MM.1S (cell line): ENCODE measurements around the gene SPPL3.

Source experiments
- DNase-seq: peaks from one replicate; pipeline ENCODE4 v3.0.0-alpha.2; 2015
- H2AFZ ChIP-seq: fragments of 300-600 bp; sonication (generic); 2 replicates; pipeline ENCODE4 v1.6.0; 2016; ENCODE audit warnings: antibody characterized with exemption, low read length
- H3F3A ChIP-seq: fragments of 300-600 bp; sonication (generic); 2 replicates; pipeline ENCODE4 v1.6.1; 2016; ENCODE audit warnings: mild to moderate bottlenecking, antibody characterized with exemption, low read length, moderate library complexity, mixed read lengths; ENCODE audit not compliant: insufficient read depth
- H3K27ac ChIP-seq: fragments of 300-600 bp; sonication (generic); 2 replicates; pipeline ENCODE4 v1.5.1; 2016; ENCODE audit warnings: mild to moderate bottlenecking, low read length
- H3K27me3 ChIP-seq: fragments of 300-600 bp; sonication (generic); replicated peaks from 2 replicates; pipeline ENCODE4 v1.6.0; 2016; ENCODE audit warnings: low read length; ENCODE audit not compliant: insufficient read depth
- H3K36me3 ChIP-seq: fragments of 300-600 bp; sonication (generic); replicated peaks from 2 replicates; pipeline ENCODE4 v1.6.1; 2016; ENCODE audit warnings: mild to moderate bottlenecking, low read length, mixed read lengths; ENCODE audit not compliant: insufficient read depth
- H3K4me1 ChIP-seq: fragments of 300-600 bp; sonication (generic); 2 replicates; pipeline ENCODE4 v1.6.1; 2016; ENCODE audit warnings: low read length, mixed read lengths
- H3K4me2 ChIP-seq: fragments of 300-600 bp; sonication (generic); 2 replicates; pipeline ENCODE4 v1.6.0; 2016; ENCODE audit warnings: low read depth, low read length
- H3K4me3 ChIP-seq: fragments of 300-600 bp; sonication (generic); 2 replicates; pipeline ENCODE4 v1.5.1; 2016; ENCODE audit warnings: low read length, mixed read lengths
- H3K79me2 ChIP-seq: fragments of 300-600 bp; sonication (generic); 2 replicates; pipeline ENCODE4 v1.6.1; 2016; ENCODE audit warnings: mixed run types, low read length, mixed read lengths
- H3K9ac ChIP-seq: fragments of 300-600 bp; sonication (generic); 2 replicates; pipeline ENCODE4 v1.6.1; 2016; ENCODE audit warnings: low read length, mixed read lengths
- H3K9me2 ChIP-seq: fragments of 300-600 bp; sonication (generic); replicated peaks from 2 replicates; pipeline ENCODE4 v1.6.1; 2016; ENCODE audit warnings: mild to moderate bottlenecking, low read length, mixed read lengths; ENCODE audit not compliant: insufficient read depth
- H3K9me3 ChIP-seq: fragments of 300-600 bp; sonication (generic); replicated peaks from 2 replicates; pipeline ENCODE4 v1.6.1; 2016; ENCODE audit warnings: mild to moderate bottlenecking, low read length, mixed read lengths; ENCODE audit not compliant: insufficient read depth
- H4K20me1 ChIP-seq: fragments of 300-600 bp; sonication (generic); 2 replicates; pipeline ENCODE4 v1.6.1; 2016; ENCODE audit warnings: mild to moderate bottlenecking, low read length, moderate library complexity, mixed read lengths; ENCODE audit not compliant: insufficient read depth
- CTCF ChIP-seq: fragments of 300-600 bp; sonication (generic); IDR thresholded peaks from 2 replicates; pipeline ENCODE4 v1.5.1; 2016; ENCODE audit warnings: antibody characterized with exemption, low read length, mixed read lengths
- EZH2 ChIP-seq: fragments of 300-600 bp; sonication (generic); optimal IDR thresholded peaks from 2 replicates; pipeline ENCODE3; 2017; ENCODE audit warnings: low read depth, mild to moderate bottlenecking, antibody characterized with exemption, low read length, mixed read lengths
- EZH2phosphoT487 ChIP-seq: fragments of 300-600 bp; sonication (generic); IDR thresholded peaks from 2 replicates; pipeline ENCODE4 v1.6.1; 2018; ENCODE audit warnings: antibody characterized with exemption, low read length

SPPL3 gene

GRCh38 chr12:120892265-120892664 is 11.9 kb downstream of the SPPL3 start:
- no peaks in the 10 kb centered on the region for H3K4me1 ChIP-seq
- H3K27ac ChIP-seq: no peak overlapping the region
- TF ChIP-seq EZH2phosphoT487 (no peak), EZH2 (no peak), CTCF (no peak)
- H3K9me3 ChIP-seq: no peaks in the 10 kb centered on the region
- H3K9ac ChIP-seq: no peak overlapping the region
- H3K9me2 ChIP-seq: no peaks in the 10 kb centered on the region
- H3K27me3 ChIP-seq: no peaks in the 10 kb centered on the region
- peaks cover 85% of the 10 kb centered on the region for H3K79me2 ChIP-seq
- no peaks in the 10 kb centered on the region for H4K20me1 ChIP-seq
- DNase-seq: no peak
- no peaks in the 10 kb centered on the region for H3K36me3 ChIP-seq
- no peak overlapping the region for H2AFZ ChIP-seq
- no peak overlapping the region for H3K4me3 ChIP-seq
- H3F3A ChIP-seq: no peaks in the 10 kb centered on the region
- no peak overlapping the region for H3K4me2 ChIP-seq

- TF ChIP-seq EZH2phosphoT487 (no peak), CTCF (no peak)
- H3K79me2 ChIP-seq: peaks cover 83% of the 10 kb centered on the region
- peaks cover 4% of the 10 kb centered on the region; the same call in 1 of the 2 replicates for H3K4me1 ChIP-seq
- H4K20me1 ChIP-seq: no peaks in the 10 kb centered on the region
- H3K9me2 ChIP-seq: no peaks in the 10 kb centered on the region
- H3K36me3 ChIP-seq: no peaks in the 10 kb centered on the region
- no peak overlapping the region for H3K9ac ChIP-seq
- no peaks in the 10 kb centered on the region for H3K27me3 ChIP-seq
- H3K27ac ChIP-seq: no peak overlapping the region
- H3F3A ChIP-seq: no peaks in the 10 kb centered on the region
- no peak for DNase-seq
- no peak overlapping the region for H3K4me3 ChIP-seq
- H3K9me3 ChIP-seq: no peaks in the 10 kb centered on the region
- no peak overlapping the region for H3K4me2 ChIP-seq
- H2AFZ ChIP-seq: no peak overlapping the region
Observed at GRCh38 chr12:120890963-120891362, 13.2 kb downstream of the SPPL3 start.

- no peaks in the 10 kb centered on the region for H4K20me1 ChIP-seq
Observed at GRCh38 chr12:120887253-120888043, 16.7 kb downstream of the SPPL3 start.

More at GRCh38 chr12:120887253-120888043, 16.7 kb downstream of the SPPL3 start:
- Histone ChIP-seq H3K9me2 (no peaks in the 10 kb centered on the region), H3K4me2 (no peak overlapping the region), H3K4me1 (peaks cover 4% of the 10 kb centered on the region; the same call in 1 of the 2 replicates), H3F3A (no peaks in the 10 kb centered on the region), H3K4me3 (no peak overlapping the region), H3K9ac (no peak overlapping the region), H2AFZ (no peak overlapping the region), H3K79me2 (peaks cover 86% of the 10 kb centered on the region), H3K9me3 (no peaks in the 10 kb centered on the region), H3K27me3 (no peaks in the 10 kb centered on the region), H3K27ac (no peak overlapping the region), H3K36me3 (no peaks in the 10 kb centered on the region)
- DNase-seq: peak; percentile 12
- TF ChIP-seq CTCF (no peak), EZH2 (no peak), EZH2phosphoT487 (no peak)
